Measurements from ENCODE around the gene THOC2. TPM values are rescaled to one million over a fixed set of nuclear protein-coding genes. Genes with fewer than 3 reads are reported as not detected.

The THOC2 gene
- total and polyA plus RNA-seq, 10 of the 15 experiments (the other 5 are each of a cell fraction or from before 2014, with no cell fraction given), result 64.8 to 136 (median 75.1) TPM

DNA sequence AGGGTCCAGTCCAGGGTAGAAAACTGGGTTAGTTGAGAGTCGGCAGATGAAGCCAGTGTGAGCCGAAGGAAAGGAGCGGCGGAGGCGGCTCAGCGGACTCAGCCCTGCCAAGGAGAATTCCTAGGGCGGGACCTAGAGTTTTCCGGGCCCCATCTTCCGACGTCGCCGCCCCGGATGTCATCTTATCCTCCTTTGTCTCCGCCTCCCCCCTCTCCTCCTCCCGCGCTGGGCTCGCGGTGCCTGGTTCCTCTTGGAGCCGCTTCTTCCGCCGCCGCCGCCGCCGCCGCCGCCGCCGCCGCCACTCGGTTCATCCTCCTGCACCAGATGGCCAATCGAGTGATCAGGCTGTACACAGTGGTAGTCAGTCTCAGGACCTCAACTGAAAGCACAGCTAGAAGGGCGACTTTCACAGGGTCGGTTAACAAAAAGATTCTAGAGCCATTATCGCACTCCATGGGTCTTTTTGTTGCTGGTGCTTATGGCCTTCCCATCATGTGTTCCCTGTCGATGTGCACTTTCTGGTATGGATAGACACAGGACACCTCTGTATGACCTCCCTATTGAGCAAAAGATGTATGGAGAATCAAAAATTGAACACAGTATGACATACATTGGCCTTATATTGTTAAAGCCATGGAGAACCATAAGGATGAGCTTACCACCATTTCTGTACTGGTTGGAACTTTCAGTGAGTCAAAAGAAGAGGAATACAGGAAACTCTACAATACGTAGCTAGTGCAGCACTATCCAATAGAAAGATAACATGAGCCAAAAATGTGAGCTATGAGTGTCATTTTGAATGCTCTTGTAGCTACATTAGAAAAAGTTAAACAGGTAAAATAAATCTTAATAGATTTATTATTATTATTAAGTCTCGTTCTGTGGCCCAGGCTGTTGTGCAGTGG lies 32.4 kb upstream of the THOC2 start (continued):
- TF ChIP-seq ELK1 (IDR thresholded peaks at IDR 0.05; ENCODE audit: low read depth, low read length) (no peak), SUZ12 (IDR thresholded peaks at IDR 0.05; ENCODE audit: unreplicated experiment) (no peak), TCF12 (IDR thresholded peaks at IDR 0.05; ENCODE audit: low read depth, low read length) (no peak), SMAD1 (IDR thresholded peaks at IDR 0.05; ENCODE audit: low read depth, partially characterized antibody) (no peak), TCF7 (IDR thresholded peaks at IDR 0.05; ENCODE audit: borderline replicate concordance) (no peak), ETV6 (conservative IDR thresholded peaks at IDR 0.05 in 1 of 2, IDR thresholded peaks at IDR 0.05 in 1 of 2; ENCODE audit: borderline replicate concordance in 1 of 2, low read depth in 1 of 2) (no peak), POLR2AphosphoS2 (IDR thresholded peaks at IDR 0.05; ENCODE audit: low read depth, low read length) (no peak), POLR2A (IDR thresholded peaks at IDR 0.05; ENCODE audit: low read depth, low read length) (peak; percentile 52; the same call in 1 of the 2 replicates), EED (IDR thresholded peaks at IDR 0.05; ENCODE audit: low read depth) (0 out of 2 replicates have a peak, but pooled peaks have one; percentile 16), BCLAF1 (IDR thresholded peaks at IDR 0.05) (no peak), HCFC1 (IDR thresholded peaks at IDR 0.05; ENCODE audit: low read length) (no peak), FOS (IDR thresholded peaks at IDR 0.05; ENCODE audit: borderline replicate concordance, extremely low read depth, insufficient read length) (no peak), RUNX3 (IDR thresholded peaks at IDR 0.05; ENCODE audit: low read length) (0 out of 2 replicates have a peak, but pooled peaks have one; percentile 8), ASH2L (IDR thresholded peaks at IDR 0.05; ENCODE audit: borderline replicate concordance, low read depth) (no peak), E2F4 (IDR thresholded peaks at IDR 0.05; ENCODE audit: low read depth, low read length) (no peak), GATAD2B (conservative IDR thresholded peaks at IDR 0.05; ENCODE audit: low read depth) (no peak), NFIC (IDR thresholded peaks at IDR 0.05; ENCODE audit: low read depth, low read length) (no peak), SRF (IDR thresholded peaks at IDR 0.05; ENCODE audit: low read depth in 2 of 2, low read length in 2 of 2) (no peak), PML (IDR thresholded peaks at IDR 0.05; ENCODE audit: low read length) (no peak), YY1 (IDR thresholded peaks at IDR 0.05; ENCODE audit: low read depth, low read length) (0 out of 2 replicates have a peak, but pooled peaks have one; percentile 26)
- TF ChIP-seq, protein P1, sequence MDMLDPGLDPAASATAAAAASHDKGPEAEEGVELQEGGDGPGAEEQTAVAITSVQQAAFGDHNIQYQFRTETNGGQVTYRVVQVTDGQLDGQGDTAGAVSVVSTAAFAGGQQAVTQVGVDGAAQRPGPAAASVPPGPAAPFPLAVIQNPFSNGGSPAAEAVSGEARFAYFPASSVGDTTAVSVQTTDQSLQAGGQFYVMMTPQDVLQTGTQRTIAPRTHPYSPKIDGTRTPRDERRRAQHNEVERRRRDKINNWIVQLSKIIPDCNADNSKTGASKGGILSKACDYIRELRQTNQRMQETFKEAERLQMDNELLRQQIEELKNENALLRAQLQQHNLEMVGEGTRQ (IDR thresholded peaks at IDR 0.05; ENCODE audit: borderline replicate concordance, low read depth, low read length), result no peak
- TF ChIP-seq, protein P2, sequence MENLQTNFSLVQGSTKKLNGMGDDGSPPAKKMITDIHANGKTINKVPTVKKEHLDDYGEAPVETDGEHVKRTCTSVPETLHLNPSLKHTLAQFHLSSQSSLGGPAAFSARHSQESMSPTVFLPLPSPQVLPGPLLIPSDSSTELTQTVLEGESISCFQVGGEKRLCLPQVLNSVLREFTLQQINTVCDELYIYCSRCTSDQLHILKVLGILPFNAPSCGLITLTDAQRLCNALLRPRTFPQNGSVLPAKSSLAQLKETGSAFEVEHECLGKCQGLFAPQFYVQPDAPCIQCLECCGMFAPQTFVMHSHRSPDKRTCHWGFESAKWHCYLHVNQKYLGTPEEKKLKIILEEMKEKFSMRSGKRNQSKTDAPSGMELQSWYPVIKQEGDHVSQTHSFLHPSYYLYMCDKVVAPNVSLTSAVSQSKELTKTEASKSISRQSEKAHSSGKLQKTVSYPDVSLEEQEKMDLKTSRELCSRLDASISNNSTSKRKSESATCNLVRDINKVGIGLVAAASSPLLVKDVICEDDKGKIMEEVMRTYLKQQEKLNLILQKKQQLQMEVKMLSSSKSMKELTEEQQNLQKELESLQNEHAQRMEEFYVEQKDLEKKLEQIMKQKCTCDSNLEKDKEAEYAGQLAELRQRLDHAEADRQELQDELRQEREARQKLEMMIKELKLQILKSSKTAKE (IDR thresholded peaks at IDR 0.05; ENCODE audit: low read depth, poor library complexity, severe bottlenecking), result no peak

Measured in GM12878 (cell line).